Mucosa of stomach (tissue), 1 donor: ENCODE measurements around the gene SFT2D1.

ENCODE experiments used
- H3K27me3 ChIP-seq: one replicate; pipeline ENCODE4 v1.7.0; 2013; ENCODE audit warnings: mild to moderate bottlenecking, low read length; ENCODE audit not compliant: control insufficient read depth, insufficient read depth
- H3K36me3 ChIP-seq: one replicate; pipeline ENCODE4 v1.7.0; 2013; ENCODE audit warnings: low read length; ENCODE audit not compliant: control insufficient read depth, insufficient read depth
- H3K4me1 ChIP-seq: one replicate; pipeline ENCODE4 v1.7.0; 2013; ENCODE audit warnings: mild to moderate bottlenecking, low read length; ENCODE audit not compliant: control insufficient read depth, insufficient read depth
- H3K4me3 ChIP-seq: one replicate; pipeline ENCODE4 v1.7.0; 2013; ENCODE audit warnings: low read length
- H3K9ac ChIP-seq: one replicate; pipeline ENCODE4 v1.7.0; 2013; ENCODE audit warnings: mild to moderate bottlenecking, low read length, moderate library complexity
- H3K9me3 ChIP-seq: one replicate; pipeline ENCODE4 v1.7.0; 2013; ENCODE audit warnings: mild to moderate bottlenecking, low read length, moderate library complexity; ENCODE audit not compliant: control insufficient read depth
- donor health status: Pancreatic carcinoma.

SFT2D1 gene

GRCh38 chr6:166308033-166308768, 34.1 kb downstream of the SFT2D1 start, which contains the start of gene PRR18:
Gene PRR18 (minus strand): TSS chr6:166308392. CDS start chr6:166308142, 250 bp downstream.
- Histone ChIP-seq H3K4me1 (peaks cover 6% of the 10 kb centered on the region), H3K36me3 (no peaks in the 10 kb centered on the region), H3K4me3 (no peak within 1 kb of the TSS), H3K27me3 (peaks cover 50% of the 10 kb centered on the region), H3K9me3 (no peaks in the 10 kb centered on the region), H3K9ac (no peak within 1 kb of the TSS)

DNA sequence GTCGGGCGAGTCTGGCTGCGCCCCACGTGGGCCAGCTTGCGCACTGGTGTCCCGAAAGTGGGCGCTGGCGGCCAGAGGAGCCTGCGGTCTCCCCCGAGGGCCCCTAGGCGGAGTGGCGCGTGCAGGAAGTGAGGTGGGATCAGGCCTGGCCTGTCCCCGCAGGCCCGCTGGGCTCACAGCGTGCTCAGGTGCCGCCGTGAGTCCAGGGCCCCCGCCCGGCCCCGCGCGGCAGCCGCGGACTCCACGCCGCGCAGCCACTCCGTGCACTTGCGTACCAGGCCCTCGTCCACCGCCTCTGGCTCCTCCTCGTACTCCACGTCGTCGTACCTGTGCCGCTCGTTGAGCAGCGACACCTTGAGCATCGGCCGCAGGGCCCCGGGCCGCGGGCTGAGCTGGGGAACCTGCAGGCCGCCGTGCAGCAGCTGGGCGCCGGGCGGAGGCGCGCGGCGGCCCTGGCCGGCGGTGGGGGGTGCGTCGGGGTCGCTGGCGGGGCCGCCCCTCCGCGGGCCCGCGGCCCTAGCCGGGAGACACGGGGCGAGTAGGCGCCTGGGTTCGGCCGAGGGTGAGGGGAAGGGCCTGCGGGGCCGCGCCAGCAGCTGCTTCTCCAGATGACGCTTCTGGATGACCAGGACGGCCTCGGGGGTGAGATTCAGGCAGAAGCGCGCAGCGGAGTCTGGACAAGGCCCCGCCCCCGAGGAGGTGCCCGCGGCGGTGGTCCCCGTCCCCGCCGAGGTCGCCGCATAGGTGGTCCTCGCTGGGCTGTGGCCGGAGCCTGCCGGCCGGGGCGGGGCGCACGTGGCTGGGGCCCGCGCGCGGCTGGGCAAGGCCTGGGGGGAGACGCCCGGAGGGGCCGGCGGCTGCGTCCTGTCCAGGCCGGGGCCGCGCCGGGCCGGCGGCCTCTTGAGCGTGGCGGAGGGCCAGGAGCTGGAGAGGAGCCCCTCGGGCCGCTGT, 35.0 kb downstream of the SFT2D1 start:
- Histone ChIP-seq H3K36me3 (no peaks in the 10 kb centered on the region), H3K4me3 (no peak overlapping the region), H3K9me3 (no peaks in the 10 kb centered on the region), H3K9ac (no peak overlapping the region), H3K27me3 (peaks cover 50% of the 10 kb centered on the region), H3K4me1 (peaks cover 6% of the 10 kb centered on the region)

DNA sequence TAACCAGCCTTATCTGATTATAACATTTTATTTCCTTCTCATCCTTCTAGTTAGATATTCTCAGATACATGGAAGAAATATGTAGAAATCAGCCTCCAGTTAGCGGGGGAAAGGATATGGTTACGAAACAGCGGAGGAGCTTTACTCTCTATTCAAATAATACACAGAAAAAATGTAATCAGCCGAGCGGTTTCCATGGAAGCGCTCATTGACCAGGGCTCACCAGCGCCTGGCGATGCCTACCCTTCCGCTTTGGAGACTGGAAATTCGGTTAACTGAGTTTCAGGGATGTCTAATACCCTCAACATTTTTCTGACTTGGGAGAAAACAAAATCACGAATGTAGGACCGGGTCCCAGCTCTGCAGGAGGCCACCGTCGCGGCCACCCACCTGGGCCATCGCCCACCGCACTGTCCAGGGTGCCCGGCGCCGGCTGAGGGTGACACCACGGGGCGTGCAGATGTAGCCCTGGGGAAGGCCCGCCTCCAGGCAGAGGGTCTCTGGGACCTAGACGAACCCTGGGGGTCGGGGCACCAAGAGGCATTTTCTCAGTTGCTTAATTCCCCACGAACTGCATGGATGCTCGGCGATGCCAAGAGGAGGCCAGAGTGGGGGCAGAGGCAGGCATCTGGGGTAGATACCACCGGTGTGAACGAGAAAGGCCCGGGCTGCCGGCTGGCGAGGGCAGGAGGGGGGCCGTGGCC, 35.8 kb downstream of the SFT2D1 start:
- Histone ChIP-seq H3K4me1 (peaks cover 6% of the 10 kb centered on the region), H3K27me3 (peaks cover 50% of the 10 kb centered on the region), H3K9ac (no peak overlapping the region), H3K9me3 (no peaks in the 10 kb centered on the region), H3K4me3 (no peak overlapping the region), H3K36me3 (no peaks in the 10 kb centered on the region)

- no peak overlapping the region for H3K9ac ChIP-seq
- H3K27me3 ChIP-seq = peaks cover 49% of the 10 kb centered on the region
Measured at GRCh38 chr6:166305562-166306117, 36.7 kb downstream of the SFT2D1 start.

DNA sequence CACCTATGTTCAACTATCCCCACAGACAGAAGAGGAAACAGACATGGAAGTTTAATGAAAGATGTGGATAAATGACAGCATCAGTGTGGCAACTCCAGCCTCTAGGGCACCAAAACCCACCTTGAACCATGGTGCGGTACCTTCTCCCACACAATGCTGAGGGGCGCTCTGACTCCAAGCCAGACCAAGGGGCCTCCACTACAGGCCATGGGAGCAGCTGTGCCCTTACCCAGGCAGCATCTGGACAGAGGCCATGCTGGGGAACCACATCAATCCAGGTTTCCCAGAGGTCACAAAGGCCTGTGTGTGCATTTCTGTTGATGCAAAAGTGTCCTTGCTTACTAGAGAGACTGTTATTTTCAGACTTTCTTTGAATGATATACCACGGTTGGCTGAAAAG, 38.2 kb downstream of the SFT2D1 start:
- Histone ChIP-seq H3K9me3 (no peaks in the 10 kb centered on the region), H3K9ac (no peak overlapping the region), H3K4me1 (peaks cover 6% of the 10 kb centered on the region), H3K36me3 (no peaks in the 10 kb centered on the region), H3K4me3 (no peak overlapping the region), H3K27me3 (peaks cover 34% of the 10 kb centered on the region)

More at GRCh38 chr6:166305562-166306117, 36.7 kb downstream of the SFT2D1 start:
- H3K4me1 ChIP-seq = peaks cover 6% of the 10 kb centered on the region
- H3K9me3 ChIP-seq = no peaks in the 10 kb centered on the region
- H3K4me3 ChIP-seq = no peak overlapping the region
- H3K36me3 ChIP-seq = no peaks in the 10 kb centered on the region

- Histone ChIP-seq H3K27me3 (peaks cover 19% of the 10 kb centered on the region), H3K9ac (no peak overlapping the region), H3K4me3 (no peak overlapping the region), H3K4me1 (no peaks in the 10 kb centered on the region), H3K9me3 (no peaks in the 10 kb centered on the region), H3K36me3 (no peaks in the 10 kb centered on the region)
Measured at GRCh38 chr6:166301611-166302529, 40.5 kb downstream of the SFT2D1 start.

- Histone ChIP-seq H3K9ac (no peak overlapping the region), H3K9me3 (no peaks in the 10 kb centered on the region), H3K36me3 (no peaks in the 10 kb centered on the region), H3K4me1 (no peaks in the 10 kb centered on the region), H3K4me3 (no peak overlapping the region), H3K27me3 (peaks cover 7% of the 10 kb centered on the region)
Measured at GRCh38 chr6:166300357-166300987, 41.9 kb downstream of the SFT2D1 start.

- Histone ChIP-seq H3K9ac (no peak overlapping the region), H3K4me3 (no peak overlapping the region), H3K27me3 (peaks cover 5% of the 10 kb centered on the region), H3K9me3 (no peaks in the 10 kb centered on the region), H3K4me1 (no peaks in the 10 kb centered on the region), H3K36me3 (no peaks in the 10 kb centered on the region)
Measured at GRCh38 chr6:166297606-166298005, 44.7 kb downstream of the SFT2D1 start.

GRCh38 chr6:166296035-166296883, 46.1 kb downstream of the SFT2D1 start:
- H3K9ac ChIP-seq = no peak overlapping the region

More at GRCh38 chr6:166296035-166296883, 46.1 kb downstream of the SFT2D1 start:
- Histone ChIP-seq H3K36me3 (no peaks in the 10 kb centered on the region), H3K27me3 (peaks cover 5% of the 10 kb centered on the region), H3K4me3 (no peak overlapping the region), H3K9me3 (no peaks in the 10 kb centered on the region), H3K4me1 (no peaks in the 10 kb centered on the region)
